GM19043 (cell line): Measurements from ENCODE around the gene LPAR1.

Source experiments
- ATAC-seq: cut with Tn5 transposase; IDR thresholded peaks from one replicate; pipeline ENCODE4 v1.9.1; 2021; ENCODE audit warnings: low read depth; ENCODE audit not compliant: unreplicated experiment

The LPAR1 gene

GRCh38 chr9:110967196-110967595 is 71.1 kb downstream of the LPAR1 start:
- ATAC-seq, result no peak

- no peak for ATAC-seq
Observed at GRCh38 chr9:110960288-110960687, 78.0 kb downstream of the LPAR1 start.

- ATAC-seq, result no peak
Observed at GRCh38 chr9:110958847-110959246, 79.4 kb downstream of the LPAR1 start.

GRCh38 chr9:110954822-110955291 is 83.4 kb downstream of the LPAR1 start:
- no peak for ATAC-seq

- ATAC-seq, result no peak
Observed at GRCh38 chr9:110952540-110952859, 85.8 kb downstream of the LPAR1 start.

- ATAC-seq, result no peak
Observed at GRCh38 chr9:110951805-110952539, 86.3 kb downstream of the LPAR1 start.

GRCh38 chr9:110950041-110950645 is 88.1 kb downstream of the LPAR1 start:
- ATAC-seq, result no peak

GRCh38 chr9:110949081-110949480 is 89.2 kb downstream of the LPAR1 start:
- ATAC-seq, result no peak

- no peak for ATAC-seq
Observed at GRCh38 chr9:110947491-110948044, 90.7 kb downstream of the LPAR1 start.

- no peak for ATAC-seq
Observed at GRCh38 chr9:110942522-110942921, 95.7 kb downstream of the LPAR1 start.

GRCh38 chr9:110940951-110941557 is 97.2 kb downstream of the LPAR1 start:
- ATAC-seq, result no peak

GRCh38 chr9:110939573-110939972 is 98.7 kb downstream of the LPAR1 start:
- ATAC-seq, result no peak

- ATAC-seq, result no peak
Observed at GRCh38 chr9:110939047-110939446, 99.2 kb downstream of the LPAR1 start.

- no peak for ATAC-seq
Observed at GRCh38 chr9:110938242-110938641, 100.0 kb downstream of the LPAR1 start.

GRCh38 chr9:110936719-110937452 is 101.4 kb downstream of the LPAR1 start:
- no peak for ATAC-seq

- no peak for ATAC-seq
Observed at GRCh38 chr9:110936237-110936636, 102.0 kb downstream of the LPAR1 start.

- ATAC-seq, result no peak
Observed at GRCh38 chr9:110935829-110936228, 102.4 kb downstream of the LPAR1 start.

GRCh38 chr9:110933350-110934001 is 104.8 kb downstream of the LPAR1 start:
- ATAC-seq, result peak; percentile 70

- ATAC-seq, result no peak
Observed at GRCh38 chr9:110932863-110933262, 105.4 kb downstream of the LPAR1 start.

GRCh38 chr9:110928599-110928998 is 109.7 kb downstream of the LPAR1 start:
- ATAC-seq, result no peak
